Lung (tissue), 12 donors: Measurements from ENCODE around the gene SOCS4. TPM values are rescaled to one million over a fixed set of nuclear protein-coding genes. Genes with fewer than 3 reads are reported as not detected.

Source experiments
- ATAC-seq: fragments of 200-7000 bp; cut with Tn5 transposase; one replicate; pipeline ENCODE4 v1.9.1; 2020; ENCODE audit warnings: moderate number of reproducible peaks; ENCODE audit not compliant: insufficient read depth, low FRiP score
- DNase-seq, 3 donors: peaks; one replicate each; pipeline ENCODE4 v3.0.0-alpha.2; 2013 to 2017
- H3K27ac ChIP-seq, 2 donors: one replicate each; pipeline ENCODE4 v1.5.1; 2013; ENCODE audit warnings: mild to moderate bottlenecking in 2 of 2, moderate library complexity in 2 of 2, control low read depth in 1 of 2, inconsistent platforms in 1 of 2, low read depth in 1 of 2, low read length in 1 of 2
- H3K27me3 ChIP-seq, 3 donors: one replicate each; pipeline ENCODE4 v1.5.1; 2013; ENCODE audit warnings: low read length in 2 of 3; ENCODE audit not compliant: control insufficient read depth in 3 of 3, insufficient read depth in 3 of 3
- H3K36me3 ChIP-seq, 4 donors: one replicate each; pipeline ENCODE4 v1.5.1; 2013; ENCODE audit warnings: low read length in 4 of 4, mild to moderate bottlenecking in 1 of 4, moderate library complexity in 1 of 4; ENCODE audit not compliant: control insufficient read depth in 4 of 4, insufficient read depth in 4 of 4
- H3K4me1 ChIP-seq, 5 donors: one replicate each; pipeline ENCODE4 v1.5.1; 2013; ENCODE audit warnings: low read length in 5 of 5, mild to moderate bottlenecking in 2 of 5, moderate library complexity in 1 of 5; ENCODE audit not compliant: control insufficient read depth in 5 of 5, insufficient read depth in 5 of 5
- H3K4me3 ChIP-seq: one replicate; pipeline ENCODE4 v1.5.1; 2013; ENCODE audit warnings: mild to moderate bottlenecking, control low read depth, moderate library complexity
- H3K9ac ChIP-seq, 2 donors: one replicate each; pipeline ENCODE4 v1.5.1; 2013; ENCODE audit warnings: low read length in 2 of 2, control low read depth in 1 of 2; ENCODE audit not compliant: insufficient read depth in 1 of 2
- H3K9me3 ChIP-seq, 4 donors: one replicate each; pipeline ENCODE4 v1.5.1; 2013; ENCODE audit warnings: low read length in 3 of 4, mild to moderate bottlenecking in 1 of 4, moderate library complexity in 1 of 4; ENCODE audit not compliant: control insufficient read depth in 4 of 4, insufficient read depth in 3 of 4
- WGBS, 2 donors: extraction: QIAGEN DNeasy Blood & Tissue Kit; methylation state at CpG; one replicate each; pipeline ENCODE4 v1.1.7; 2013; 5-methylcytosine and 5-hydroxymethylcytosine counted together
- polyA plus RNA-seq, 2 donors: library from polyadenylated mRNA; stranded (reverse); fragments of 200-250 nt; gene quantifications; one replicate each; pipeline ENCODE4 v1.2.1, GENCODE V29; 2013
- total RNA-seq, 2 donors: library from RNA; depleted of rRNA in 1 of 2; stranded (reverse); fragments of >200 nt in 1 of 2; gene quantifications; one replicate each; pipeline ENCODE4 v1.2.1, GENCODE V29; 2014 to 2021
- TF ChIP-seq, protein P1 (sequence below): IDR thresholded peaks from 2 replicates; pipeline ENCODE4 v1.5.1; 2012; ENCODE audit warnings: mild to moderate bottlenecking; ENCODE audit errors: control extremely low read depth, extremely low read depth
- donor health status: control.
- donor health status: control.
- donor health status: Bipolar disorder and iron deficiency.
- donor health status: healthy.
- donor health status: DM: yes; HTN: yes; CAD: no.

SOCS4 gene
- total and polyA plus RNA-seq, 4 donors = 5.8 to 28.3 (median 10.5) TPM

DNA sequence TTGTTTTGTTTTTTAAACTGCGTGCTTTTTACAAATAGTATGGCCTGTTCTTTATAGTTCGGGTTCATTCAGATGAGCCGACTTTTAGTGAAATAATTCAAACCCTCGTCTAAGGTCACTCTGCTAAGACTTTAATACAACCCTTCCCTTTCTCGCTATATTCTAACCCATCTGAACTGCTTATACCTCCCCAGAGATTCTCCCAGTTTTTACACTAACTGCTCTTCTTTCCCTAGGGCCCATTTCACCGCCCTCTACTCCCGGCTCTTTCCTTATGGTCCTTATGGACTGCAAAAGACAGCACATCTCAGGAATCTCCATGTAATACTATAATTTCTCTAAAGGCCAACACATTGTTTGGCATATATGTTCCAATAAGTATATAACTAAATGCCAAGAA, 26.5 kb downstream of the SOCS4 start:
- no peak overlapping the region for H3K27ac ChIP-seq
- TF ChIP-seq, protein P1, sequence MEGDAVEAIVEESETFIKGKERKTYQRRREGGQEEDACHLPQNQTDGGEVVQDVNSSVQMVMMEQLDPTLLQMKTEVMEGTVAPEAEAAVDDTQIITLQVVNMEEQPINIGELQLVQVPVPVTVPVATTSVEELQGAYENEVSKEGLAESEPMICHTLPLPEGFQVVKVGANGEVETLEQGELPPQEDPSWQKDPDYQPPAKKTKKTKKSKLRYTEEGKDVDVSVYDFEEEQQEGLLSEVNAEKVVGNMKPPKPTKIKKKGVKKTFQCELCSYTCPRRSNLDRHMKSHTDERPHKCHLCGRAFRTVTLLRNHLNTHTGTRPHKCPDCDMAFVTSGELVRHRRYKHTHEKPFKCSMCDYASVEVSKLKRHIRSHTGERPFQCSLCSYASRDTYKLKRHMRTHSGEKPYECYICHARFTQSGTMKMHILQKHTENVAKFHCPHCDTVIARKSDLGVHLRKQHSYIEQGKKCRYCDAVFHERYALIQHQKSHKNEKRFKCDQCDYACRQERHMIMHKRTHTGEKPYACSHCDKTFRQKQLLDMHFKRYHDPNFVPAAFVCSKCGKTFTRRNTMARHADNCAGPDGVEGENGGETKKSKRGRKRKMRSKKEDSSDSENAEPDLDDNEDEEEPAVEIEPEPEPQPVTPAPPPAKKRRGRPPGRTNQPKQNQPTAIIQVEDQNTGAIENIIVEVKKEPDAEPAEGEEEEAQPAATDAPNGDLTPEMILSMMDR = no peak

GRCh38 chr14:55054098-55054497, 27.1 kb downstream of the SOCS4 start:
- Histone ChIP-seq H3K27me3 (no peaks in the 10 kb centered on the region), H3K4me1 (peaks cover 3 to 18% (median 13%) of the 10 kb centered on the region in 5 donors), H3K4me3 (no peak overlapping the region), H3K36me3 (peaks cover 0 to 12% (median 8%) of the 10 kb centered on the region in 4 donors), H3K9ac (no peak overlapping the region), H3K27ac (no peak overlapping the region), H3K9me3 (no peaks in the 10 kb centered on the region)
- ATAC-seq (no peak), DNase-seq (no peak)
- 97 to 98% methylated on average over 13 of the region's 13 CpGs for WGBS, 2 donors
- TF ChIP-seq, protein P1 = no peak

More for the DNA sequence above, 26.5 kb downstream of the SOCS4 start:
- H3K9me3 ChIP-seq = no peaks in the 10 kb centered on the region
- H3K4me1 ChIP-seq = peaks cover 3 to 18% (median 13%) of the 10 kb centered on the region in 5 donors
- H3K36me3 ChIP-seq = peaks cover 0 to 12% (median 8%) of the 10 kb centered on the region in 4 donors
- H3K4me3 ChIP-seq = no peak overlapping the region
- H3K27me3 ChIP-seq = no peaks in the 10 kb centered on the region
- no peak overlapping the region for H3K9ac ChIP-seq
- WGBS, 2 donors = 86 to 92% methylated on average over 7 of the region's 7 CpGs
- ATAC-seq (no peak), DNase-seq (no peak)

GRCh38 chr14:55057919-55058318, 30.9 kb downstream of the SOCS4 start:
- peaks cover 0 to 20% (median 11%) of the 10 kb centered on the region in 4 donors for H3K36me3 ChIP-seq
- H3K9me3 ChIP-seq = no peaks in the 10 kb centered on the region
- no peak for DNase-seq
- H3K4me1 ChIP-seq = peaks cover 5 to 20% (median 7%) of the 10 kb centered on the region in 5 donors
- H3K27me3 ChIP-seq = no peaks in the 10 kb centered on the region
- no peak for ATAC-seq
- no peak overlapping the region for H3K4me3 ChIP-seq
- TF ChIP-seq, protein P1 = no peak
- H3K9ac ChIP-seq = no peak overlapping the region
- H3K27ac ChIP-seq = no peak overlapping the region
- WGBS, 2 donors = 95 to 97% methylated on average over 5 of the region's 5 CpGs

DNA sequence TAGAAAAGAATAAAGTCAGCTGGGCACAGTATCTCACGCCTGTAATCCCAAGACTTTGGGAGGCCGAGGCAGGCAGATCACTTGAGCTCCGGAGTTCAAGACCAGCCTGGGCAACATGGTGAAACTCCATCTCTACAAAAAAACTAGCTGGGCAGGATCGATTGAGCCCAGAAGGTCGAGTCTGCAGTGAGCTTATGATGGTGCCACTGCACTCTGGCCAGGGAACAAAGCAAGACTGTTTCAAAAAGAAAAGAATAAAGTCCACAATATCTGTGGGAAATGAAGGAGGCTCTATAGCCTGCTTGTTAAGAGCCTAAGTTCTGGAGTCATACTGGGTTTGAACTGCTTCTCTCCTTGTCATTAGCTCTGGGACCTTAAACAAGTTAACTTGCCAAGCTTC, 32.3 kb downstream of the SOCS4 start:
- no peak overlapping the region for H3K27ac ChIP-seq
- no peaks in the 10 kb centered on the region for H3K9me3 ChIP-seq
- ATAC-seq (no peak), DNase-seq (no peak)
- peaks cover 0 to 12% (median 3%) of the 10 kb centered on the region in 5 donors for H3K4me1 ChIP-seq
- WGBS, 2 donors = 95 to 97% methylated on average over 5 of the region's 5 CpGs
- H3K27me3 ChIP-seq = no peaks in the 10 kb centered on the region
- peaks cover 8 to 19% (median 12%) of the 10 kb centered on the region in 4 donors for H3K36me3 ChIP-seq
- no peak overlapping the region for H3K9ac ChIP-seq
- H3K4me3 ChIP-seq = no peak overlapping the region
- TF ChIP-seq, protein P1 = no peak
